C4-2B (cell line): ENCODE results near the gene PPARA.

Source experiments
- CTCF ChIP-seq: fragments of 450-650 bp; conservative IDR thresholded peaks from 2 replicates; pipeline ENCODE4 v1.5.1; 2017; ENCODE audit warnings: mild to moderate bottlenecking
- ZFX ChIP-seq: fragments of 450-650 bp; IDR thresholded peaks from 2 replicates; pipeline ENCODE4 v1.6.1; 2017

- TF ChIP-seq CTCF, result no peak
- TF ChIP-seq ZFX, result no peak
Measured at GRCh38 chr22:46125816-46126765, 24.2 kb upstream of the PPARA start.
